LNCAP (cell line): Measurements from ENCODE around the gene TMPRSS7.

Source experiments
- CTCF ChIP-seq: fragments of 450-650 bp; IDR thresholded peaks from 2 replicates; pipeline ENCODE4 v1.5.1; 2017; ENCODE audit warnings: mild to moderate bottlenecking

The TMPRSS7 gene

DNA sequence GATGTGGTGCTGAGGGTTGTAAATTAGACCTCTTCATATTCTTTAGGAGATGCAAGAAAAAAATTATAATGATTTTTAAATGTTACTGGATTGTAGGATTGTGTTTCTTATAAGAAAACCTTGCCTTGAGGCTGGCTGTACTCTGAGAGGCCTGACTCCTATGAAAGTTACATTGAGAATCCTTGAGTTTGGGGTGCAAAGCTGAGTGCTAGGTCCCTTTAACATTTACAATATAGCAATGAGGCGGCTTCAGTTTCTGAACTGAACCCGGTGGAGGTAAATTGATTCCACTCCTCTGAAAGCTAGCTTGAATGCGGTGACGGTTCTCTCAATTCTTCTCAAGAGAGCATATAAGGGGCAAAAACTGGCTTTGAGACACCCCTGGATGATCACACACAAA lies at the start of gene TMPRSS7:
Gene TMPRSS7, plus strand, starts transcription at position 301 of the 400 bp plus-strand sequence. CDS start 110 bp downstream, outside the sequence.
- TF ChIP-seq CTCF: no peak

- no peak for TF ChIP-seq CTCF
Measured at GRCh38 chr3:111986800-111987199, 47.7 kb upstream of the TMPRSS7 start.

DNA sequence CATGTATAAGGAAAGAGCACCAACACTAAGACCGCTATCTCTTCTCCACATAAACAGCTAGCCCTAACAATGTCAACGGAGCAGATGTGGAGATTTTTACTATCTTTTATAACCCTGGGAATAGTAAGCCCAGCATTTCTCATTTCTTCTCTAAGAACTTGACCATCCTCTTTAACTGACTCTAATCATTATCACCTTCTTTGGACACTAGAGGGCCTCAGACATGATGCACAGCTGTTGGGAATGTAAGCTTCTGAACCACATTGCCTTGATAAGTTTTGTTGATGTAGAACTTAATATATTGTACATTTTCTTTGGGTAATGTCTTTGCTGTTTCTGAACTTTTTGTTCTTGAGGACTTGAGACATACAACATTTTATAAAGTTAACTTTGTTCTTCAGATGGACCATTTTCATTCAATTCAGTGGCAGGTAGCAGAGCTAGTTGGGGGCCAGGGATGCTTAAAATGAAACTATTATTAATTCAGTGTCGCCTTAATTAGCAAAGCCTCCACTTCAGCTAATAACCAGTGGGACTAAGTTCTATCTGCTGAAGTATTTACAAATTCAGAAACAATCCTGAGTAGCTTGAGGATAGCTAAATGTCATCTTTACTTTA lies 45.4 kb upstream of the TMPRSS7 start:
- peak; percentile 82 for TF ChIP-seq CTCF

DNA sequence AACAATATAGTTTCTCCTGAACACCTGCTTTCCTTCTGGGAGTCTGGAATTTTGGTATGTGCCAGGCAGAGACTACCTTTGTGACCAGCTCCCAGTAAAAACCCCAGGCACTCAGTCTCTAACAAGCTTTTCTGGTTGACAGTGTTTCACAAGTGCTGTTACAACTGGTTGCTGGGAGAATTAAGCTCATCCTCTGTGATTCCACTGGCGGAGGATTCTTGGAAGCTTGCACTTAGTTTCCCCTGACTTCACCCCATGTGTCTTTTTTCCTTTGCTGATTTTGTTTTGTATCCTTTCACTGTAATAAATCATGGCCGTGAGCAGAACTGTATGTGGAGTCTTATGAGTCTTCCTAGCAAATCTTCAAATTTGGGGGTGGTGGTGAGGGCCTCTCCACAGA lies 41.5 kb upstream of the TMPRSS7 start:
- no peak for TF ChIP-seq CTCF

- TF ChIP-seq CTCF: no peak
Measured at GRCh38 chr3:111998636-111999483, 35.7 kb upstream of the TMPRSS7 start, which contains the start of gene TAGLN3. Gene TAGLN3, plus strand, starts transcription at chr3:111998922. Its CDS starts 501 bp downstream, at chr3:111999423.

GRCh38 chr3:111999484-112000324 lies 34.8 kb upstream of the TMPRSS7 start:
- TF ChIP-seq CTCF: no peak

GRCh38 chr3:112000367-112000771 lies 34.2 kb upstream of the TMPRSS7 start:
- no peak for TF ChIP-seq CTCF
